ENCODE results near the gene MCF2L2.
"Not testable (repeated sequence)": the region's sequence is repeated elsewhere in the genome, so short reads cannot be mapped to it uniquely, and the experiment has no call there.

The MCF2L2 gene

GRCh38 chr3:183443395-183444385 lies 15.3 kb upstream of the MCF2L2 start:
- DNase-seq (ENCODE audit: low spot score) = no peak

GRCh38 chr3:183442994-183443393 lies 14.6 kb upstream of the MCF2L2 start:
- no peak for DNase-seq (ENCODE audit: low spot score)

- not testable (repeated sequence) for DNase-seq (ENCODE audit: low spot score)
Measured at GRCh38 chr3:183440521-183440920, 12.1 kb upstream of the MCF2L2 start.

- no peak for DNase-seq (ENCODE audit: low spot score)
Measured at GRCh38 chr3:183439515-183439914, 11.1 kb upstream of the MCF2L2 start.

DNA sequence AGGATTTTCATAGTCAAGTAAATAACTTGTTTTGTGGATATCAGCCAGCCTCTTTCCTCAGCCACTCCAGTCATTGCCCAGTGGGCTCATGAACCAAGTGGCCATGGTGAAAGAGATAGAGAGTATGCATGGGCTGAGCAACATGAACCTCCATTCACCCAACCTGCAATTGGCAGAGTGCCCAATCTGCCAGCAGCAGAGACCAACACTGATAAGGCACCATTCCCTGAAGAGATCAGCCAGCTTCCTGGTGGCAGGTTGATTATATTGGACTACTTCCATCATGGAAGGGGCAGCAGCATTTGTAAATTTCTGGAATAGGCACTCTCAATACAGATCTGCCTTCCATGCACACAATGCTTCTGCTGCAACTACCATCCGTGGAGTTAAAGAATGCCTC lies 10.3 kb upstream of the MCF2L2 start:
- no peak for DNase-seq (ENCODE audit: low spot score)

DNA sequence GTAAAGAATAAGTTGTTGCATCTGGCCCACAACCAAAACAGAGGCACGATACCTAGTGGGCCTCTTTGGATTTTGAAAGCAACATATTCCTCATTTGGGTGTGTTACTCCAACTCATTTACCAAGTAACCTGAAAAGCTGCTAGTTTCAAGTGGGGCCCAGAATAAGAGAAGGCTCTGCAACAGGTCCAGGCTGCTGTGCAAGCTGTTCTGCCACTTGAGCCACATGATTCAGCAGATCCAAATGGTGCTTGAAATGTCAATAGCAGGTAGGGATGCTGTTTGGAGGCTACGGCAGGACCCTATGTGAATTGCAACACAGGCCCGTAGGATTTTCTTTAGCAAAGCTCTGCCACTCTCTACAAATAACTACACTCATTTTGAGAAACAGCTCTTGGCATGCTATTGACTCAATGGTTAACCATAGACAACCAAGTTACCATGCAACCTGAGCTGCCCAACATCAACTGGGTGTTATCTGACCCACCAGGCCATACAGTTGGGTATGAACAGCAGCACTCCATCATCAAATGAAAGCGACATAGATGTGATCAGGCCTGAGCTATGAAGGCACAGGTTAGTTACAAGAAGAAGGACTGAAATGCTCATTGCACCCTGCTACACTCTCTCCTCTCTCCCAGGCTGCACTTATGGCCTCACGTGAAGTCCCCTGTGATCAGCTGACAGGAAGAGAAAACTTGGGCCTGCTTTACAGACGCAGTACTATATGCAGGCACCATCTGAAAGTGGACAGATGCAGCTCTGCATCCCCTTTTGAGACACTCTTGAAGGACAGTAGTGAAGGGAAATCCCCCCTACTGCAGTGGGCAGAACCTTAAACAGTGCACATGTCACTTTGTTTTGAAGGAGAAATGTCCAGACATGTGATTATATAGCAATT lies 9.5 kb upstream of the MCF2L2 start:
- DNase-seq (ENCODE audit: low spot score) = no peak

DNA sequence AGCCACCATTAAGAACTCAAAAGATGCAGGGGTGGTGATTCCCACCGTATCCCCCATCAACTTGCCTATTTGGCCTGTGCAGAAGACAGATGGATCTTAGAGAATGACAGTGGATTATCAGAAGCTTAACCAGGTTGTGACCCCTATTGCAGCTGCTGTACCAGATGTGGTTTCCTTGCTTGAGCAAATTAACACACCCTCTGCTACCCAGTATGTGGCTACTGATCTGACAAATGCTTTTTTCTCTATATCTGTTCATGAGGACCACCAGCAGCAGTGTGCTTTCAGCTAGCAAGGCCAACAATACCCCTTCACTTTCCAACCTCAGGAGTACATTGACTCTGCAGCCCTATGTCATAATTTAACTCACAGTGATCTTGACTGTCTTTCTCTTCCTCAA lies 8.6 kb upstream of the MCF2L2 start:
- DNase-seq (ENCODE audit: low spot score) = no peak

GRCh38 chr3:183435661-183436060 lies 7.2 kb upstream of the MCF2L2 start:
- no peak for DNase-seq (ENCODE audit: low spot score)

DNA sequence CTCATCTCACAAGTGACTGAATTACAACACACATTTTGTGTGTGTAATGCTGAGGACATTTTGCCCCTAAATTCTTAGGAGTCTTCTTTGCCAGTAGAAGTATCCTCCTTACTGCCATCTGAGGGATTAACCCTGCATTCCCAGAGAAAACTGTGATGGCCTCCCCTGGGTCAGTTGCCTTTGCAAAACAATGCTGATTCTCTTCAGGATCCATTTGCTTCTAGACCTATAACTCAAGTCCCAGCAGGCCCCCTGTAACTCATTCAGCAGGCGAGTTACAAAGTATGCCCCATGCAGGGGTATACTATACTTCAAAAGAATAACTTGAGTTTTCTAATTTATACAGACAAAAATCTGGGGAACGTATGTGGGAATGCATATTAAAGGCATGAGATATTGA lies 6.6 kb upstream of the MCF2L2 start:
- no peak for DNase-seq (ENCODE audit: low spot score)

DNA sequence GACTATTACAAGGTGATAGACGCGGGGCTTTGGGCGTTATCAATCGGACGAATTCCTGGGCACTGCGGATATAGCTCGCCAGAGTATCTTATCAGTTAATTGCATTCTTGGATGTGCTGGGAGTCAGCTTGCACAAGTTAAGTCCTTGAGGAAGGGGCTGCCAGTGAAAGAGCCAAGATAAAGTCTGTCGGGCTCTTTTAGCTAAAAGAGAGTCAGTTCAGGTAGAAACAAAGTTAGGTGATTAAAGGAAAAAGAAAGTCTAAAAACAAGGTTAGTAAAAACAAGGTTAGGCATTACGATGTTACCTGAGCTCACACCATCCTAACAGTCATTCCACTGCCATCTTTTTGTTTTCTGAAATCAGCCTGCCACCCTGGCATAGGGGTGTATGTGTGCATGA lies 6.1 kb upstream of the MCF2L2 start:
- DNase-seq (ENCODE audit: low spot score) = no peak

- no peak for DNase-seq (ENCODE audit: low spot score)
Measured at GRCh38 chr3:183430325-183430957, 2.0 kb upstream of the MCF2L2 start.

DNA sequence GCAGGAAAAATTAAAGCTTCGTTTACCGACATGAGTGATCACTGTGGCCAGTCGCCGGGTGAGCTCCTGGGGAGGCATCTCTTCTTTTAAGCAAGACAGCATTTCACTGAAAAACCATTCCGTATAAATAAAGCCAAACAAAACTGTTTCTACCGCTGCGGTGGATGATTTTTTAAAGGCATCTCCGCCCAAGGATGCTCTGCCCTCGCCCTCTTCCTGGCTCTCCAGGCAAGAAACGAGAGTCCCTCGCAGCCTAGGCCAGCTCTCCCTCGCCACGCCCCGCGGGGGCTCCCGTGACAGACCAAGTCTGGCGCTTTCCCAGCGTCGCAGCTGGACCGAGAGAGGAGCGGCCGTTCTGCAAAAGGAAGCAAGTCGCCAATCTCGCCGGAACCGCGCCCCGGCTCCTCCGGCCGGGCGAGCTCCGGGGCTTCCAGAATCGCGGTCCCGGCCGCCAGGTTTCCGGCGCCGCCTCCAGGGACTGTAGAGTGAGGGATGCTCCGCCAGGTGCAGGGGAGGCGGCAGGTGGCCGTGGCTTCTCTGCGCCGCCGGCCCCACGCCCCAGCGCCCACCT lies 458 bp downstream of the MCF2L2 start:
- DNase-seq (ENCODE audit: low spot score) = no peak

DNA sequence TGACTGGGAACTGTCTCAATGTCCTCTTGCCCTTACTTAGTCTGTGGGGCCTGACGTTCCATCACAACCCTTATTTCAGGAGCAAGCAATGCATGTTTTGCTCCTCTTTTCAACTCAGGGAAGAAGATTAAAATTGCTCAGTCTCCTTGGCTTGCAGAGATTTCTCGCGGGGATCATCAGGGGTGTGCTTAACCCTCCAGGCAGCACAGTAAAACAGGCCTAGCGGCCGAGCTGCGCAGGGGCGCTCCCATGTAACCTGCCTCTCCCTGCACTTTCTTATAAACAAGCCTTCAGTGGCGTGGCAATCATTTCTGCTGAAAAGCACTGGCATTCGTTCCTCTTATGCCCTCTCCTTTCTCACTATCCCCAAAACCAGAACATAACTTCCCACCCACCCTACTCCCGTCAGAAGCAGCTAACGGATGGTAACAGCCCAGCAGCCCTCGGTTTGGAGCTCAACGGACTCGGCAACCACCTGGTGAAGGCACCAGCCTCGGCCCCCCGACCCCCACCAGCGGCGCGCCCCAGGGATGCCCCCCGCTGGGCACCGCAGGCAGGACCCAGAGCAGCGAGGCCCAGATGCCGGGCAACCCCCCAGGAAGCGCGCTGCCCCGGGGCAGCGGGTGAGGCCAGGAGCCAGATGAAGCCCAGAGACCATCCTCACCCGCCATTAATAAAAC lies 1.1 kb downstream of the MCF2L2 start:
- DNase-seq (ENCODE audit: low spot score) = no peak

- DNase-seq (ENCODE audit: low spot score) = not testable (repeated sequence)
Measured at GRCh38 chr3:183418807-183419206, 9.6 kb downstream of the MCF2L2 start.

DNA sequence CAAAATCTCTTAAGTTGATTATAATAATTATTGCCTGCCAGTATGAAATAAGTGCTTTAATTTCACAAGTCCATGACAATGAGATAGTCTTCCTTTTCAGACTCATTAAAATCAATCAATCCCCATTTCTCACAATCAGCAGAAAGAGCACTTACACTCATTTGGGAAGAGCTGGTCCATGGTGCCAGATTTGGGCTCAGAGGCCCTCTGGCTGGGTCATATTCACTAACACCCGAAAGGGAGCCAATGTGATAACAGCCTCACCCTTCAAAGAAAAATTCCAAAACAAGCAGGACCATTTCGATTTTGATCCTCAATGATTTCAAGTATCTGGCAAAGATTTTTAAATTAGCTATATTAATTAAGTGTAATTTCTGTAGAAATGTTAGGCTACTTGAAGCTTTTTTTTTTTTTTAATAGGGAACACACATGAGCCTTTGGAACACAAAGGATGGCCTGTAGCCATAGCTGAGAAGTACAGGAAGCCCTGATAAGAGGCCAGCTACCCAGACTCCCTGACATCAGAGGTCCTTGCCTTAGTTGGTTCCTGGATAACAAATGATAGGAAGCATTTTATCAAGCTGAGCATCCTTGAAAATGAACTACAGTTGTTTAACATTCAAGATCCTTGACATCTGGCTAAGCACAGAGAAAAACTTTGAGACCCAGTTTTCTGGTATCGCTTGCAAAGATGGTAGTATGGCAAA lies 17.1 kb downstream of the MCF2L2 start:
- DNase-seq (ENCODE audit: low spot score) = no peak

- no peak for DNase-seq (ENCODE audit: low spot score)
Measured at GRCh38 chr3:183410759-183411158, 17.7 kb downstream of the MCF2L2 start.

GRCh38 chr3:183410280-183410679 lies 18.1 kb downstream of the MCF2L2 start:
- DNase-seq (ENCODE audit: low spot score) = no peak

- no peak for DNase-seq (ENCODE audit: low spot score)
Measured at GRCh38 chr3:183409219-183409618, 19.2 kb downstream of the MCF2L2 start.

DNA sequence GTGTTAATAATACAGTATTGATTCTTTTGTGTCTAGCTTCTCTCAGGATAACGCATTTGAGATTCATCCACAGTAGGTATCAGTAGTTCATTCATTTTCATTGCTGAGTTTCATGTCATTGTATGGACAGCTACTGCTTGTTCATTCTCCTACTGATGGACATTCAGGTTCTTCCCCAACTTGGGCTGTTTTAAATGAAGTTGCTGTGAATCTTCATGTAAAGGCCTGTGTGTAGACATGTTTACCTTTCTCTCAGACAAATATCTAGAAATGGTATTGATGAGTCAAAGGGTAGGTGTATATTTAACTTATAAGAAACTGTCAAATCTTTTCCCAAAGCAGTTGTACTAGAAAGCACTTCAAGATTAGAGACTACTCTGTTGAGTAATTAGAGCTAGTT lies 26.7 kb downstream of the MCF2L2 start:
- no peak for DNase-seq (ENCODE audit: low spot score)

DNA sequence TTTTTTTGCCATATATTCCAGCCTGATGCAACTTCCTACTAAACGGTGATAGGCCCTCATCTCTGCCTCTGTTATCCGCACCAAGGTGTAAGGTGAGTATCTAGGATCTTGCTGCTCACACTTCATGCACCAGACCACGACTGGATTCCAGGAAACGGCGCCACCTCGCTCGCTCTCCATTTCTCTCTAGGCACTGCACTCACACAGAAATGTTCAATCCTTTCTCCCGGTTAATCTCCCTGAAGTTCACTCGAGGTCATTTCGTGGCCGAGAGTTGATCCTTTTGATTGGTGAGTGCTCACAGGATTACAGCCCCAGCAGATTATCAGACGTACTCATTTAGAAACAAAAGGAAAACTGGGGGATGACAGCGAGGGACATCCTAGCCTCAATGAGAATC lies 28.1 kb downstream of the MCF2L2 start:
- no peak for DNase-seq (ENCODE audit: low spot score)
